ENCODE measurements around the gene GPR158.
"Not testable (repeated sequence)": the region's sequence is repeated elsewhere in the genome, so short reads cannot be mapped to it uniquely, and the experiment has no call there.

Gene GPR158

GRCh38 chr10:25142116-25142864 is 32.5 kb upstream of the GPR158 start:
- H3K27me3 ChIP-seq = no peaks in the 10 kb centered on the region
- H3K9me3 ChIP-seq = peaks cover 0 to 3% (median 0%) of the 10 kb centered on the region in 3 donors
- H3K27ac ChIP-seq = no peak overlapping the region
- no peak overlapping the region for H3K4me3 ChIP-seq
- no peak for DNase-seq
- intact Hi-C loops (cut with DNase I; ENCODE audit: low total_unique reads) = no loop called here
- H3K36me3 ChIP-seq = no peaks in the 10 kb centered on the region
- no peak for TF ChIP-seq CTCF (IDR thresholded peaks at IDR 0.05)
- no peaks in the 10 kb centered on the region for H3K4me1 ChIP-seq

- intact Hi-C loops (cut with DNase I; ENCODE audit: low total_unique reads) = no loop called here
- no peak overlapping the region for H3K27ac ChIP-seq
- no peaks in the 10 kb centered on the region for H3K9me3 ChIP-seq
- no peak for DNase-seq
- H3K4me3 ChIP-seq = no peak overlapping the region
- H3K36me3 ChIP-seq = no peaks in the 10 kb centered on the region
- no peaks in the 10 kb centered on the region for H3K27me3 ChIP-seq
- TF ChIP-seq CTCF (IDR thresholded peaks at IDR 0.05) = no peak
- H3K4me1 ChIP-seq = no peaks in the 10 kb centered on the region
These were observed 17.2 kb upstream of the GPR158 start for GRCh38 chr10:25157650-25158049.

- DNase-seq = no peak
These were observed 15.2 kb upstream of the GPR158 start for GRCh38 chr10:25159591-25159990.

GRCh38 chr10:25162391-25162790 is 12.4 kb upstream of the GPR158 start:
- H3K4me1 ChIP-seq = no peaks in the 10 kb centered on the region
- no peak for DNase-seq
- no peak for TF ChIP-seq CTCF (IDR thresholded peaks at IDR 0.05)
- H3K27me3 ChIP-seq = no peaks in the 10 kb centered on the region
- intact Hi-C loops (cut with DNase I; ENCODE audit: low total_unique reads) = no loop called here
- no peaks in the 10 kb centered on the region for H3K36me3 ChIP-seq
- H3K9me3 ChIP-seq = no peaks in the 10 kb centered on the region
- H3K4me3 ChIP-seq = no peak overlapping the region
- H3K27ac ChIP-seq = no peak overlapping the region

More at GRCh38 chr10:25159591-25159990, 15.2 kb upstream of the GPR158 start:
- no peak overlapping the region for H3K27ac ChIP-seq
- H3K9me3 ChIP-seq = no peaks in the 10 kb centered on the region
- TF ChIP-seq CTCF (IDR thresholded peaks at IDR 0.05) = no peak
- no peaks in the 10 kb centered on the region for H3K27me3 ChIP-seq
- no peaks in the 10 kb centered on the region for H3K36me3 ChIP-seq
- no peaks in the 10 kb centered on the region for H3K4me1 ChIP-seq
- no peak overlapping the region for H3K4me3 ChIP-seq
- intact Hi-C loops (cut with DNase I; ENCODE audit: low total_unique reads) = no loop called here

- H3K36me3 ChIP-seq; H3K27me3 ChIP-seq; DNase-seq; H3K27ac ChIP-seq; H3K4me1 ChIP-seq; intact Hi-C loops (cut with DNase I; ENCODE audit: low total_unique reads); H3K9me3 ChIP-seq; H3K4me3 ChIP-seq: not testable (repeated sequence)
These were observed 11.3 kb upstream of the GPR158 start for GRCh38 chr10:25163464-25163863.

GRCh38 chr10:25169740-25170139 is 5.1 kb upstream of the GPR158 start:
- Histone ChIP-seq H3K36me3 (no peaks in the 10 kb centered on the region), H3K27ac (no peak overlapping the region), H3K4me3 (no peak overlapping the region), H3K4me1 (peaks cover 0 to 6% (median 3%) of the 10 kb centered on the region in 4 donors), H3K27me3 (peaks cover 0 to 2% of the 10 kb centered on the region in 2 donors), H3K9me3 (no peaks in the 10 kb centered on the region)
- no peak for TF ChIP-seq CTCF (IDR thresholded peaks at IDR 0.05)
- DNase-seq = no peak
- intact Hi-C loops (cut with DNase I; ENCODE audit: low total_unique reads) = no loop called here
